Activated T-cell treated with anti-CD3 and anti-CD28 coated beads for 24 hours (primary cell): ENCODE results near the gene MEGF11.

Experiments used
- DNase-seq: peaks from one replicate; pipeline ENCODE4 v3.0.0-alpha.2; 2020; ENCODE audit warnings: low read depth

Gene MEGF11

DNA sequence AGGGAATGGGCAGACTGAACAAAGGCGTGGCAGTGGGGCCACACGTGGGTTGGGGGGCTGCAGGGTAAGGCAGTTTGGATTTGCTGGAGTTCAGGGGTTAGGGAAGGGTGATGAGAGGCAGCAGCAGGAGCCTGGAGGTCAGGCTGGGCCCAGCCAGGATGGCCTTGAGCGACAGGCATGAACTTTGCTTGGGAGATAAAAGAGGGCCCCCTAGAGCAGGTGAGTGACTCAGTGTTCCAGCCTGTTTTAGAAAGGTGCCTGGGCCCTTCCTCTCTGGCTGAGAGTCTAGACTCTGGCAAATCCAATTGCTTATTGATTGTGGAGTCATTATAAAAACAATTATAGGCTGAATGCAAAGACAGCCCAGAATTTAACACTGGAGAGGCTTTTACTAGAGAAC is 309.1 kb downstream of the MEGF11 start:
- no peak for DNase-seq

DNA sequence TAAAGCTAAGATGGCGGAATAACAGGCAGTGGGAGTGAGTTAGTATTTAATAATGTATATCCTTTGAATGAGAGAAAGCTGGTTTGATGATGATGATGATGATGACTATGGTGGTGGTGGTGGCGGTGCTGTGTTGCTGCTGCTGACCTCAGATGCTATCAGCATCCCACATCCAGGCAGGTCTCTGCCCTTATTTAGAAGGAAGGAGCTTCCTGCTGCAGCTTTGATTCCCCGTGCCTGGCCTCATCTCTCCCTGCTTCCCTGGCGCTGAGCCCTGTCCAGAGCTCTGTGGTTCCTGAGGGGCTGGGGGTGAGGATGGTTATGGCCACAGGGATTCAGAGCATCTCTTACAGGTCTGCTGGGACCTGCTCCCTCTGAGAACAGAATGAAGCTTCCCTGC is 311.1 kb downstream of the MEGF11 start:
- no peak for DNase-seq

DNA sequence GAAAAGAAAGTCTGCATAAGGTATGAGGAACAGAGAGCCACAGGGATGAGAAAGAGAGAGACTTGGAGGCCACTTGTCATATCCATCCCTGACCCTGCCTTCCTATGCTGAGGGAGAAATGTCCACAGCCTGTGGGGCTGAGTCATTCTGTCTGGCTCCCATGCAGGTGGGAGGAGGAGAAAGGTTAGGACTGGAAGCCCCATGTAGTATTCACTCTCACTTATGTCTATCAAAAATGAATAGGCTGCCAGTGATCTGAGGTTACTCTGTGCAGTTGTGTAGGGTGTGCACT is 313.0 kb downstream of the MEGF11 start:
- DNase-seq: no peak

DNA sequence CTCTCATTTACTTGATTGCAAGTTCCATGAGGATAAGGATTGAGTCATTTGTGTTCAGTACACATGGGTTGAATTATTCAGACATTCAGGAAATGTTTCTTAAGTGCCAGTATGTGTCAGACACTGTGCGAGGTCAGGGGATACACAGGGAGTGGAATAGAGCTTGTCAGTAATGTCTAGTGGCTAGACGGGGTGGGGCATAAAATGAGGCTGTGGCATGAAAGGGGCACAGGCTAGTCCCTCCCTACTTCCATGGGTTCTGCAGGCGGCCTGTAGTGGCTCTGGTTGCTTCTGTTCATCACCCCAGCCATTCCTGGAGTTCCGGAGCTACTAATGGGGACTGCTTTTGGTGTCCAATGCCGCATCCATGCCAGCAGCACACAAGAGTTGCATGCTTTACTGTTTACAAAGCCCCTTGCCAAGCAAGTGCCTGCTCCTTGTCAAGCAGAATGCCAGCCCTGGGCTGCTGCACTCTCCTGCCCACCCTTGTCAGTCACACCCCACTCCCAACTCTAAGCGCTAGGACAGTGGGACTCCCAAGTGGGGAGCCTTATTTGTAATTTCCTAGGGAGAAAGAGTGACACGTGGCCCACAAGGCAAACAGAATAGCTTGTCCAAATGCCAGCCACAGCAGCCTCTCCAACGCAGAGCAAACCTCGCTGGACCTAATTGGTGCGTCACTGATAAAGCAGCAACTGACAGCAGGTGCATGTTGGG is 313.5 kb downstream of the MEGF11 start:
- DNase-seq: no peak

DNA sequence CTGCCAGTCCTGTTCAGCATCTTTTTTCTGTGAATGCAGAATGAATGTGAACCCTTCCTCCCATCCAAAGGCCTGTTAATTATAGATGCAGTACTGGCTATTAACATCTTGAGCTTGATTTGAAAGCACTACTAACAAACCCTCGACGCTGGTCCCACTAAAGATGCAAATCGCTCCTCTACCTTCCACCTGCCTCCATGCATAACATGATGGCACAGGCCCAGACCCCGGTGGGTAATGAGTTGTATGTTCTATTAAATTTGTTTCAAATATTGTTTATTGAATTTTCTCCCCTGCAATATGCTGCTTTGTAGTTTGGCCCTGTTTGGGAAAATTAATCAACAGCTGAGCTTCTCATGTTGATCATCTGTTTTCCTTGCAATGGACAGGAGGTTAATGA is 314.9 kb downstream of the MEGF11 start:
- no peak for DNase-seq

DNA sequence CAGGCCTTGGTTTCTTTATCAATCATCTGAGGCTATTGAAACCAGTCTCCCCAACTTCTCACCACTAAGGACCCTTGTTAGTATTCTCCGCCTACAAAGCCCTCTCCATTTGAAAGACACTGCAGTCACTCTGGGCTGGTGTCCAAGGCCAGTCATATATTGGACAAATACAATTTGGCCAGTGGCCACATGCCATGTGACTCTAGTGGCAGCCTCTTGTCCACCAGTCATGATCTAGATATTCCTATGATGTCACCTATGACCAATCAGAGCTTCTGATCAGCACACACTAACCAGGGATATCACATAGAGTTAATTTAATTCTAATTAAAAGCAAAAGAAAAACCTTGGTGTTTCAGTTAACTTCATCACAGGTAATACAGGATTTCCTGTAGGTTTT is 316.1 kb downstream of the MEGF11 start:
- DNase-seq: no peak

DNA sequence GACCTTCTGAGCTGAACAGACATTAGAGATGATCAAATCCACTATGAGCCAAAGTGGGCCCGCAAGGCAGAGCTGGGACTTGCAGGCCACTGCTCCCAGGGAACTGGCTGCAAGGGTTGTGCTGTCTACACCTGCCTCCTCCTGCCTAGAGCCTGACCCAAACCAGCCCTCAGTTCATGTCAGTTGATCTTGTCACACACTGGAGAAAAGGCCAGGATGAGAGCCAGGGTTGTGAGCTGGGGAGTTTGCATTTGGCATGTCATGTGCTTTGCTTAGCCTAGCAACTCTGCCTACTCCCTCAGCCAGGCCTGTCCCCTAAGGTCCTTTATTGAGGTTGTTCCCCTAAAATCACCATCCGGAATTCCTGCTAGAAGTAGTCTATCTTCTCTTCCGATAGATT is 316.5 kb downstream of the MEGF11 start:
- DNase-seq: no peak

DNA sequence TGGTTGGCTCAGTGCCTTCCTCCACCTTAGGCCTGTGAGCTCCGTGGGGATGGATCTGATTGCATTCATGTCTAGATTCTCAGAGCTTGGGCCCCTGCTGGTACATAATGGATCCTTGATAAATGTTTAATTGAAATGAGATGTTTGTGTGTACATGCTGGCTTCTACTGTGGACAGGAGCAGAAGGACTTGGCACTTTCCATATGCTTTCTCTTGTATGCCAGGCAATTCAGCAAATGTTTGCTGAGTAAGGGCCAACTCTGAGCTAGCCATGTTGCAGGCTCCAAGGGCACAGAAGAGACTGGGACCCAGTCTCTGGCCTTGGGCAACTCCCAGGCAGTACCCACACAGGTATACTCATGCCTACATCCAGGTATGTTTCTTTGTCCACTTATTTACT is 317.3 kb downstream of the MEGF11 start:
- DNase-seq: no peak

DNA sequence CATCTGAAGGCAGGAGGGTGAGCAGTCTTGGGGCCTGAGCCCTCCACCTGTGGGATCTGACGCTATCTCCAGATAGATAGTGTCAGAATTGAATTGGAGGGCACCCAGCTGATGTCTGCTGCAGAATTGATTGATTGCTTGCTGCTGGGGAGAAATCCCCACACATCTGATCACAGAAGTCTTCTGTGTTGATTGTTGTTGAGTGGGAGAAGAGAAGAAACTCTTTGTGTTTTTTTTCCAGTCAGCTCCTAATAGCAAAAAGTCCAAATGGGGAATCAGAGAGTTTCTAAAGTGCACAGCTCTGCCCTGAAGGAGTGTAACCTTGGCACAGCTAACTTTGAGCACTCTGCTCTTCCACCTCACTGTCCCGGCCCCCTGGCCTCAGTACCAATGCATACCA is 318.2 kb downstream of the MEGF11 start:
- no peak for DNase-seq

DNA sequence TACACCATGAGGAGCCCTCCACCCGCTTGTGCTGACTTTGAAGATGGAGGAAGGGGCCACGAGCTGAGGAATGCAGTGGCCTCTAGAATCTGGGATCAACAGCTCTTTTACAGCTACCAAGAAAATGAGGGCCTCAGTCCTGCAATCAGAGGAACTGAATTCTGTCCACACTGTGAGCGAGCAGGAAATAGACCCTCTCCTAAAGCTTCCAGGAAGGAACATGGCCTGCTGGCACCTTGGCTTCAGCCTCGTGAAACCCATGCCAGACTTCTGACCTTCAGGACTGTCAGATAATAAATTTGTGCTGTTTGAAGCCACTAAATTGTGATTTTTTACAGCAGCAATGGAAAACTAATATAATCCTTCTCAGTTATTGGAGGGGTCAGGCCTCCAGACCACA is 322.3 kb downstream of the MEGF11 start:
- DNase-seq: no peak

DNA sequence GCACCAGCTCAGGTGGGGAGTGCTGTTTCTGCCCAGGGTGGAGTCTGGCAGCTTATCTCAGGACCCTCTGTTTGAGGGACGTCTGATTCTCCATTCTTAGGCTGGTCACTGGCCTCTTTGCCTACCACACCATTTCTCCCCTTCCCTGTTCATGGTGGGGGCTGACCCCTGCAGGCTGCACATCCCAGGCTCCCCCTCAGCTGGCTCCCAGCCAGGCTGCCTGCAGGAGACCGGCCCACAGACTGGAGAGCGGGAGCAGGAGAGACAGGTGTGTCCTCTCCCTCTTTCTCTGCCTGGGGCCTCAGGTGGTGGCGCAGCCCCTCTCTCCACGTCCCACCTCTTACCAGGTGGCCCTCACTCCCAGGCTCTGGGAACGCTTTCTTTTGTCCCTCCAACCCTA is 323.4 kb downstream of the MEGF11 start:
- no peak for DNase-seq

DNA sequence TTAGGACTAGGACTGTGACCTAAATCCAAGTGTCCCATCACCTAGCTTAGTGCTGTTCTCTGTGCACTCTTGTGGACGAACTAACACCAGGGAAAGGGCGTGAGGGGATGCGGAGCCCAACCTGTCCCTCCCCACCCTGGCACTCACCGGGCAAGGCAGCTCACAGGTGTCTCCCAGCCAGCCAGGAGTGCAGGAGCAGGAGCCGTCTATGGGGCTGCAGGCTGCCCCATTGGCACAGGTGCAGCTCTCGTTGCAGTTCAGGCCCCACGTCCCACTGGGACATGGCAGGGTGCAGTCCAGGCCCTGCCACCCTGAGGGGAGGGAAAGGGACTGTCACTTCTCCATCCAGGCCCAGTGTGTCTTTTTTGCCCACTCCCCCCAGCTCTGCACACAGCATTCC is 324.0 kb downstream of the MEGF11 start:
- DNase-seq: no peak

DNA sequence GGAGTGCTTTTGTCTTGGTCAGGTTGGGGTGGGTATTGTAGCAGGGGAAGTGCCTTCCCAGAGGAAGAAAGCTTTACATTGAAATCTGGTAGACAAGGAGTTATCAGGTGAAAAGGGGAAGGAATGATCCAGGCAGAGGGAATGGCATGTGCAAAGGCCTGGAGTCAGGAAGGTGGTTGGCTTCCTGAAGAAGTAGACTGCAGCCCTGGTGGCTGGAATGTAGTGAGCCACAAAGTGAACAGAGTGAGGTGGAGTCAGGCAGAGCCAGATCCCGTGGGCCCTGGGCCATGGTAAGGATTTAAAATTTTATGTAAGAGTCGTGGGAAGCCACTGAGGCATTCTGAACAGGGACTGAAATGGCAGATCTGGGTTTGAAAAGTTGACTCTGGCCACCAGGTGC is 326.0 kb downstream of the MEGF11 start:
- no peak for DNase-seq

DNA sequence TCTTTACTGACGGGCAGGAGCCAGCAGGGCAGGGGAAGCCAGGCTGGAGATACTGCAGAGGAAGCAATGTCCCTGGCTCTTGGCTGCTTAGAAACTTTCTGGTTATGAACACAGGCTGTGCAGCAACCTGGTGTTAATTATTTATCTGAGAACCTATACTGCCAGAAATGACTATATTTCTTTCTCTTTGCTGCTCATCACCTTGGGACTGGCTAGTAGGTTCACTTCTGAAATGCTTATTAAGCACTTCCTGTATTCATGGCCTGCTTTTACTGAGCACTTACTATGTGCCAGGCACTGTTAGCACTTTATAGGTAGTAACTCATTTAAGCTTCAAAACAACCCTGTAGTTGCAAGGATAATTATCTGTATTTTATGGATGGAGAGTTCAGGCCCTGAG is 326.7 kb downstream of the MEGF11 start:
- no peak for DNase-seq

DNA sequence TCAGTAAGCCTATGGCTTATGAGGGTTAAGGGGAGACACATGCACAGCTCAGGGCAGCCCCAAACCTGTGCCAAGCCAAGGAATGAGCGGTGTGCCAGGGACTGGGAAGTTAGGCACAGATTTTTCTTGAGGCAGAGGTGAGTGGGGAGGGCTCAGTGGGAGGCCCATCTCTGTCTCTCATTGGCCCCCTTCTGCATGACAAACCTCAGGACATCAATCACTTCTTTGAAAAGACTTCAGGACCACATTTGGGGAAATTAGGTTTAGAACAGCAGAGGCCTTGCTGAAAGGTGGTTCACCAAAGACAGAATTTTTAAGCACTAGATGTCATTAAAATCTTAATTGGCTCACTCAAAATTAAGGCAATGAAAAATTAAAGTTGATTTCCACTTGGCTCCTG is 327.1 kb downstream of the MEGF11 start:
- DNase-seq: no peak

DNA sequence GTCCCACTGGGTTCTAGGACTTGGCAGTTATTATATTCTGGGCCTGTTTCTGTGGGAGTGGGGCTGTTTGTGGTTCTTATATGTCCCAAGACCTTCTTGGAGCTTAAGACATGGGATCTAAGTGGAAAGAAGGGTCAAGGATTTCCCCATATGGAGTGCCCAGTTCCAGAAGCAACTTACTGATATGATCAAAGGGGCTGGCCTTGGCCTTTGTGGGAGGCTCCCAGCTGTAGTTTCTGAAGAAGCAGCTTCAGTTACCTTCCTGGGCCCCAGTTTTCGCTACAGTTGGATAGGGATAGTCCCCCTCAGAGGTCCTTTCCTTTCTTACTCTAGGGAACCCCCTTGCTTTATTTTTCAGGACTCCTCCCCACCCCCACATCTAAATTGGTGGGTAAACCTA is 328.2 kb downstream of the MEGF11 start:
- DNase-seq: no peak

DNA sequence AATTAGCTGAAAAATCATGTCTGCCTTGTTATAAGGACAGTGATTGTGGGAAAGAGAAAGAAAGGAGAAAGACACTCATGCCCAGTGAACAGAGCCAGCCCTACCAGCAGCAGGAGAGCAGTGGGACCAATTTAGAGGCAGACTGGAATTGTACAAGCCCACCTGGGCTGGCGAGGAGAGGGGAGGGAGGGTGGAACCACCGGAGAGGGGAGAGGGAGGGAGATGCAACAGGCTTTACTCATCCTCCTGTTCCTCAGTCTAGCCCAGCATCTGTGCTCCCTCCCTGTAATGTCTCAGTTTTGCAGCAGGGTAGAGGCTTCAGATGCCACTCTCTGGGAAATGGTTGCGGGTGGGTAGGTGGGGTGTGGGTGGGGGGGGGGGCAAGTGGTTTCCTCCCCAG is 329.5 kb downstream of the MEGF11 start:
- DNase-seq: no peak

DNA sequence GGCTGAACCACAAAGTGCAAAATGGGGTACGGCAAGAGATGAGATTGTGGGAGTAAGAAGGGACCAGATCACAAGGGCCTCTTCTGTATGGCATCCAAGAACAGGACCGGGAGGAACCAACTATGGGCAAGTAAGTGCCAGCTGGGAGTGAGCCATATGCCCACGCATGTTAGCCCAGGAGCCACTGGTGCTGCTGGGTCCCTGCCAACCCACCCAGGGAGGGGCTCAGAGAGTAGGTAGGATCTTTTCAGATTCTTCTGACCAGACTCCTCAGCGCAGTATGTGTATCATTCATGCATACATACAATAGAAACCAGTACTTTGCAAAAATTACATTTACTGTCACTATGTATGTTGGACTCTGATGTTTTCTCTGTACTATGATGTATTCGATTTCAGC is 330.3 kb downstream of the MEGF11 start:
- DNase-seq: no peak

DNA sequence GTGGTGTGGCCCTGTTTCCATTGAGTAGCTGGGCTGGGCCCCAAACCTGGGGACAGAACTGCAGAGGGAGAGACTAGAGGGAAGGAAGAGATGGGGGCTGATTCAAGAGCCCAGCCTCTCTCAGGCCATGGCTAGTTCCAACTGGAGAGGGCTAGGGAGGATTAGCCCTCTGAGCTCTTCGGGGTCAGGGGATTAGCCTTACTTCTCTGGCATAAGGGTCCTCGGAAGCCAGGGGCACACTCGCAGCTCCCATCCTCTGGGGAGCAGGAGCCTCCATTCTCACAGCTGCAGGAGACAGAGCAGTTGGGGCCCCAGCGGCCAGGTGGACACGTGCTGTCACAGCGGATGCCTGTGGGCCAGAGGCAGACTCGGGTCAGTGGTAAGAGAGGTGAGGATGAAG is 330.9 kb downstream of the MEGF11 start:
- no peak for DNase-seq

DNA sequence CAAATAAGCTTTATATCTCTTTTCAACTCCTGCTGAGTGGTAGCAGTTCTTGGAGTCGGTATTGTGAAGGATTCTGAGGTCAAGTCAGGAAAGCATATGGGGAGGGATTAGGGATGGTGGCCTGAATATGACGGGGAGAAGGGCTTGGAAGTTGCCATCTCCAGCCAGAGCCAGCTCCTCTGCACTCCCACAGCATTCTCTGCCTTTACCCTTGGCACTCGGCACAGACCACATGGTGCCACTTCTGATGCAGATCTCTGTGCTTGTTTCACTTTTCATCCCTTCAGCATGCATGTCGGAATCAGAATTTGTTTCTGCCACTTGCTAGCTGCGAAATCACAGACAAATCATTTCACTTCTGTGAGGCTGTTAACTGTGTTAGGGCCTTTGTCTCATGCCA is 331.8 kb downstream of the MEGF11 start:
- DNase-seq: no peak

DNA sequence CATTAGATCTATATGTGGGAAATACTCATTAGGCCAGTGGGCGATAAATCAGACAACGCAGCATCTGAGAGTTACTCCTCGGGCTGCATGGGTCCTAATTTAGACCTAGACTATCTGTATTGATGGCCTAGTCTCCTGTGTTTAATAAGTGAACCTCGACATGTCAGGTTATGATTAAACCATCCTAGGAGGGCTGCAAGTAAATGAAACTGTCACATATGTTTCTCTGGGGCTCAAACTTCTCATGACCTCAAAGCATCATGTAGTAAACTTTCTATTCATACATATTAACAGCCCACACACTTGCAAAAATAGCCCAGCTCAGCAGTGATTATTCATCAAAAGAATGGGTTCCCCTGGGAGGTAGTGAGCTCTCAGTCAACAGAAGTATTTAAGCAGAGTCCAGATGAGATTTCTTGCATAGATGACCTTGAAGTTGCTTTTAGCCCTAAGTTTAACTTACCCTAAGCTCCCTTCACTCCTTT is 332.7 kb downstream of the MEGF11 start:
- DNase-seq: no peak

DNA sequence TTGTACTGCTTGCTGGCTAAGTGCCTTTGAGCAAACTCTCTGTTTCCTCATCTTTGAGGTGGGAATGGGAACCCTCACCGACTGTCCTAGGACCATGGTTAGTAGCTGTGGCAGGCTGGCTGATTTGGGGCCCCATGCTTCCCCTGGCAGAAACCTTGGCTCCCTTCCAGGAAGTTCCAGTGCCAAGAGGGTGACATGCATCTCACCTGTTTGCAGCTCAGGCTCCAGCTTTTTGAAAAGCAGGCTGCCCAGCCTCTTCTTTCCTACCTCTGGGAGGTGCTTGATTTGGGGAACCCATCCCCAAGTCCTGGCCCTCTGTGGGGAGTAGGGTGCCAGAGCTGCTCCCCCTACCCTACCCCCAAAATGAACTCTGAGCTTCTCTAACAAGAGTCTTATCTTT is 333.4 kb downstream of the MEGF11 start:
- no peak for DNase-seq

DNA sequence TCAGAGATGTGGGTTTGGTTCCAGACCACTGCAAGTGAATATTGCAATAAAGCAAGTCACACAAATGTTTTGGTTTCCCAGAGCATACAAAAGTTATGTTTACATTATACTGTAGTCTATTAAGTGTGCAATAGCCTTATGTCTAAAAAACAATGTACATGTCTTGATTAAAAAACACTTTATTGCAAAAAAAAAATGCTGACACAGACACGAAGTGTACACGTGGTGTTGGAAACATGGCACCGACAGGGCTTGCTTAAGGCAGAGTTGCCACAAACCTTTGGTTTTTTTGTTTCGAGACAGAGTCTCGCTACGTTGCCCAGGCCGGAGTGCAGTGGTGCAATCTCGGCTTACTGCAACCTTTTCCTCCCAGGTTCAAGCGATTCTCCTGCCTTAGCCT is 334.2 kb downstream of the MEGF11 start:
- DNase-seq: no peak

DNA sequence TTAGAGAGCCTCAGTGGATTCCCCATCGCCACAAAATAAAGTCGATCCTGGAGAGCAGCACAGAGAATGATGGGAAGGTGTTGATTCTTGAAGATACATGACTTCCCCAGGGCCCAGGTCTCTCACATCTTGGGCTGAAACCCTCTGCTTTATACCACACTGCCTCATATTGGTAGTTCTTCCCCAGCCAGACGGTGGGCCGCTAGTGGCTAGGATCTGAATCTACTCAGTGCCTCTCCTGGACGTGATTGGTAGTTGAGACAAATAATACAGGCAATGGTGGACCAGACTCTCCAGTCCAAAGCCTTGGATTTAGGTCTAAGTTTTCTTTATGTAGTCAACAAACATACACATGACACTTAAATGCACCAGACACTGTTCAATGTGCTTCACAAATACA is 334.6 kb downstream of the MEGF11 start:
- no peak for DNase-seq

DNA sequence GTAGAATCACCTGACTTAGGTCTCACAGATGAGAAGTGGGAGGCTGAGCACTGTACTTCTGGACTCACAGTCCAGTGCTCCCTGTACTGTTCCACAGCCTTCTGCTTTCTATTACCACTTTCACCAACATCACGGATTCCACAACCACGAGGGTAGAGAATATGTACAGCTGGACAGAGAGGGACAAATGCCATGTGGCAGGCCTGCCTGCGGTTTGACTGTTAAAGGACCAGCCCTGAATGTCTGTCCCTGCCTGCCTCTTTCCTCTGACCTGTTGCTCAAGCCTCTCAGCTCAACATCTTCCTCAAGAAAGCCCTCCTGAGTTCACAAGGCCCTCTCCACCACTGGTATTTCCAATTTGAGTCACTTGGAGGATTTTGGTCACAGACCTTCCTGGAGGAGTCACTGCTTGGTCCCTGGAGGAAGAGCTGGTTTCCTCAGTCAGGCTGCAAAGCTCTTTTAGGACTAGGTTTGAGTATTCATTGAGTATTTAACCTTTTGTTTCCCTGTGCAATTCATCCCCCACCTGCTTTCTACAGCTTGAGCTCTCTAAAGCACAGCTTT is 335.1 kb downstream of the MEGF11 start:
- DNase-seq: no peak
